NCI-H460 (cell line): ENCODE results near the gene PAGE4. TPM values are rescaled to one million over a fixed set of nuclear protein-coding genes. Genes with fewer than 3 reads are reported as not detected.

ENCODE experiments used
- DNase-seq: peaks from one replicate; pipeline ENCODE4 v3.0.0-alpha.2; 2016; ENCODE audit warnings: low read depth; ENCODE audit errors: extremely low read depth
- total RNA-seq: library from RNA; depleted of rRNA; stranded (reverse); fragments of >200 nt; shearing (Covaris generic); gene quantifications from 2 replicates; pipeline ENCODE4 v1.2.3, GENCODE V29; 2014; rRNA removed

The PAGE4 gene
- total RNA-seq, 1 experiment from 2014 or later, result not detected

DNA sequence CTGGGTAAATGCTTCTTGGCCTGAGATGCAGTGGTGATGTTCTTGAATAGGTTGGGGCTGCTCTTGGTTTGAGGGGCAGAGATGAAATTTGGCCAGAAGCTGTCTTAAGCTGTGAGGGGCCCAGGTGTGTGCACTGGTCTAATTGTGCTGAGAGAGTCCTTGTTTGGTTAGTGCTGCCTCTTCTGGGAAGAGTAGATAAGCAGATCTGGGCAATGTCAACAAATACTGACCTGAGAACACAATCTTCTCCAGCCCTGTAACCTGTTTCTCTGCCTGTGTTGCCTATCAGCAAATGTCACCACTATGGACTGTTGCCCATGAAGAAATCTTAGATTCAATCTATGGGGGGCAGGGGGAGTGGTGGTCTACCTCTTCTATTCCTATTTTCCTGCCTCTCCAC is 33.0 kb downstream of the PAGE4 start:
- no peak for DNase-seq

DNA sequence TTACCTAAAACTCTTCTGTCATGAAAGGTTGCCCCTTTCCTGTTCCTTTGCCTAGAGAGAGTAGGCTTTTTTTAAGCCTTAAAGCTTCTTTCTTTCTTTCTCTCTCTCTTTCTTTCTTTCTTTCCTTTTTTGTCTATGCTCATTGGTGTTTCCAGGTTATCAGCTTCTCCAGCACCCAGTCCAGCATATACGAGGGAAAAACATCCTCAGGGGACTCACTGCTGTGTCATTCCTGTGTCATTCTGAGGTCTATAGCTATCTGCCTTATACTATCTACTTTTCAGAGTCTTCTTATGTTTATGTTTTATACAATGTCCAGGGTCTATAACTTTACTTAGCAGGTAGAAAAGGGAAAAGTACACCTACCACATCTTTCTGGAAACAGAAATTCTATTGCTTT is 39.6 kb downstream of the PAGE4 start:
- no peak for DNase-seq

DNA sequence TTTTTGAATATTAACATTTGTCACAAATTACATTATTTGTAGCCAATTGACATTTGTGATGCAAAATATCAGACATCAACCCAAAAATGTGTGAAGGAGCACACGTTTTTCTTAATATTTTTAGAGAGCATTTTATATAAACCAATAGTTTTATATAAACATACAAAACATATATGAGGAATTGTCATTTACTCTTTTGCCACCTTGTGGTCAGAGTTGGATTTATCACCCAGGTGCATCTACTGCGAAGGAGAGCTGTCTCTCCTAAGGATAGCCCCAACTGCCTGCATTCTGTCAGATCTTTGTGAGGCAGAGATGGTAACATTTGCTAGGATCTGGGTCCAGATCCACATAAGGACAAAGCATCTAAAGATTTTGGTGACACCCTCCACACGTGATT is 47.6 kb downstream of the PAGE4 start:
- DNase-seq, result peak; percentile 28

DNA sequence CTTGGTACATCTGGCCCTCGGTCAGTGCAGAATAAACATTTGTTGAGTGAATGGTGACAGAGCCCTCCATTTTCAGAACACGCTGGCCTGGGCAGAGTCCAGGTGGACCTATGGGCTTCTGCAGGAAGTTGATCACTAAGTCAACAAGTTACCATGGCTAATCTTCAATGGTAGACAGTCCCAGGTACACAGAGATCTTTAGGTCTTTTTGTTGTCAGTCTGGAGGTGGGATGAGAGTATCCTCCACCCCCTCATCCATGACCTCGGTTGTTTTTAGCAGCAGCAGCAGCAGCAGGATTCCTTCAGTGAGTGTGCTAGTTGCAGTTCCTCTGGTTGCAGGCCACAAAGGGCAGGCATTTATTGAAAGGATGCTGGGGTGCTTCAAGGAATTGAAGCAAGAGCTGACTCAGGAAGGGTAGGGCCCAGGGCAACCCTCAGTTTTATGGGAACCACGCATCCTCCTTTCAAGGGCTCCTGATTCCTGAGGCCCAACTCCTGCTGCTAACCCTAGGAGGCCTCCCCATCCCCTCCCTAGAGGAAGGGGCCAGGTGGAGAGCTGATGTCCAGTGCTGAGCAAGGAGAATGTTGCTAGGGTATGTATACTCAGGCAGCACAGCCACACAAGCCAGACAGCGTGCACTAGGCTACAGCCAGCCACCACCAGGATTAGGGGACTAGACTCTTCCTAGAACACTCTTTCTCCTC is 48.4 kb downstream of the PAGE4 start:
- DNase-seq, result no peak

DNA sequence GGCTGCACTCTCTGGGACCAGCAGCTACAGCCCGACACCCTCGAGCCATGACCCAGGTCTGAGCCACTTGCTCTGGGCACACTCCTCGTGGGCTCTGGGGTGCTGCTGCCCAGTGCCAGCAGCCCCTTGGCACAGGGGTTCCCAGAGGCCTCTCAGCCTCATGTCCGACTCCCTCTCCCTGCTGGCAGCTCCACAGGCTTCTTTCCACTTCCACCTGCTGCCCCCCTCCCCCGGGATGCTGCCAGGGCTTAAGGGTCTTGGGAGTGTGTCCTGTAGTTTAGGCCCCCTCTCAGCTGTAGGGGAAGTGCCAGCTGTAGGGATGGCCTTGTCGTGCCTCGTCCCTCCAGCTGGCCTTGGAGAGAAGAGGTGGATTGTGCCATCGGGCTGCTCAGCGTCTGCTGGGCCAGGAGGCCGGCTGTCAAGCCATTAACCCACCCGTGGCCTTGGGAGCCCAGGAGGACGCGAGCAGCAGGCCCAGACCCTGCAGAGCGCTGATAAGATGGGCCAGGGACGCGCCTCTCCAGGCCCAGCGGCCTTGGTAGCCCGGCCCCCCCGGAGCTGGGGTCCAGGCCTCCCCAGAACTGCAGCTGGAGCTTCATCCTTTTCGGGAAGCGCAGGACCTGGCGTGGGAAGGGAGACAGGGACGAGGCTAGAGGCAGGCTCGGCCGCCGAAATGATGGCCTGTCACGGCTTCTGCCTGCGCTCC is 49.2 kb downstream of the PAGE4 start:
- DNase-seq, result no peak

DNA sequence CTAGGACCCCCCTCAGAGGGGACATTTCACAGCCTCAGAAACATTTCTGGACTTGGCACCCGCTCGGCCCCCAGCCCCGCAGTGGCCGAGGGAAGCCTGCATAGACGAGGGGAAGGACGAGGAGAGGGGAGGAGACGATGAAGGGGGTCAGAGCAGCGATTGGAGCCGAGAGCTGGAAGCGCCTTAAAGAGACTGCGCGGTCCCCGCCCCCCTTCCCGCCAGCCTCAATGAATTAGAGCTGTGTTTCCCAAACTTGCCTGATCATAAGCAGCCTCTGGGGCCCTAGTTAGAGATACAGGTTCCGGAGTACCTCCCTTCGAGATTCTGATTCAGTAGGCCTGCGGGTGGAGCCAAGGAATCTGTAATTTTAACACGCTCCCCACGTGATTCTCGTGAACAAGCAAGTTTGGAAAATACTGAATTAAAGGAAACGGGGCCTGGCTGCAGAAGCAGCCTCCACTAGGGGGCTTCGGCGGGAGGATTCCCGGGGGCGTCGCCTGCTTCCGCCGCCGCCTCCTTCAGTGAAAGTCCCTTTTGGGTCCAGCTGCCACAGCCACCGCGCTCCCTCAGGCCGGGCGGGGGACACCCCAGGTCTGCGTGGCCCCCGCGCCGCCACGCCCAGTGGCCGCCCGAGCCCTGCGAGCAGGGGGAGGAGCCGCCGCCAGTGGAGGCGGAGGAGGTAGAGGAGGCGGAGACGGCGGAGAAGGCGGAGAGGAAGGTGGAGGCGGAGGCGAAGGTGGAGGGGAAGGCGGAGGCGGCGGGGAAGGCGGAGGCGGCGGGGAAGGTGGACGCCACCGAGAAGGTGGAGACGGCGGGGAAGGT is 49.9 kb downstream of the PAGE4 start, which contains the start of gene USP27X:
TSS of gene USP27X (plus strand) at position 651 of the 822 bp plus-strand sequence. CDS start 824 bp downstream, outside the sequence.
- DNase-seq, result peak; percentile 68

DNA sequence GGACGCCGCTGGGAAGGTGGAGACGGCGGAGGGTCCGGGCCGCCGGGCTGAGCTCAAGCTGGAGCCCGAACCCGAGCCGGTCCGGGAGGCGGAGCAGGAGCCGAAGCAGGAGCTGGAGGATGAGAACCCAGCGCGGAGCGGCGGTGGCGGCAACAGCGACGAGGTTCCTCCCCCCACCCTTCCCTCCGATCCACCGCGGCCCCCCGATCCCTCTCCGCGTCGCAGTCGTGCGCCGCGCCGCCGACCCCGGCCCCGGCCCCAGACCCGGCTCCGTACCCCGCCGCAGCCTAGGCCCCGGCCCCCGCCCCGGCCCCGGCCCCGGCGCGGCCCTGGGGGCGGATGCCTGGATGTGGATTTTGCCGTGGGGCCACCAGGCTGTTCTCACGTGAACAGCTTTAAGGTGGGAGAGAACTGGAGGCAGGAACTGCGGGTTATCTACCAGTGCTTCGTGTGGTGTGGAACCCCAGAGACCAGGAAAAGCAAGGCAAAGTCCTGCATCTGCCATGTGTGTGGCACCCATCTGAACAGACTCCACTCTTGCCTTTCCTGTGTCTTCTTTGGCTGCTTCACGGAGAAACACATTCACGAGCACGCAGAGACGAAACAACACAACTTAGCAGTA is 50.7 kb downstream of the PAGE4 start:
- DNase-seq, result no peak

DNA sequence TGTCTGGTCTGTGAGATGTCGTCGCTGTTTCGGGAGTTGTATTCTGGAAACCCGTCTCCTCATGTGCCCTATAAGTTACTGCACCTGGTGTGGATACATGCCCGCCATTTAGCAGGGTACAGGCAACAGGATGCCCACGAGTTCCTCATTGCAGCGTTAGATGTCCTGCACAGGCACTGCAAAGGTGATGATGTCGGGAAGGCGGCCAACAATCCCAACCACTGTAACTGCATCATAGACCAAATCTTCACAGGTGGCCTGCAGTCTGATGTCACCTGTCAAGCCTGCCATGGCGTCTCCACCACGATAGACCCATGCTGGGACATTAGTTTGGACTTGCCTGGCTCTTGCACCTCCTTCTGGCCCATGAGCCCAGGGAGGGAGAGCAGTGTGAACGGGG is 51.6 kb downstream of the PAGE4 start:
- DNase-seq, result no peak

Other genes starting within 250 kb of the PAGE4 start
- not detected in 2 replicates for gene GAGE12H, start 249.4 kb upstream of the PAGE4 start, total RNA-seq
- not detected in 2 replicates for gene GAGE2A, start 239.8 kb upstream of the PAGE4 start, total RNA-seq
- not detected in 2 replicates for gene GAGE1, start 230.3 kb upstream of the PAGE4 start, total RNA-seq
- not detected in 2 replicates for gene PAGE1, start 133.3 kb upstream of the PAGE4 start, total RNA-seq
- gene USP27X, start 50.2 kb downstream of the PAGE4 start, total RNA-seq, result 1.3 and 2.1 TPM in 2 replicates
- gene CLCN5, start 93.3 kb downstream of the PAGE4 start, total RNA-seq, result 6.8 and 9.4 TPM in 2 replicates